HG02642 (cell line): ENCODE results near the gene LRRIQ3.
A peak's percentile ranks its signal among the peaks of the same experiment; 100 is the strongest.
"Not testable (repeated sequence)": the region's sequence is repeated elsewhere in the genome, so short reads cannot be mapped to it uniquely, and the experiment has no call there.

ENCODE experiments used
- ATAC-seq: cut with Tn5 transposase; IDR thresholded peaks from one replicate; pipeline ENCODE4 v1.9.1; 2021; ENCODE audit warnings: mild to moderate bottlenecking; ENCODE audit not compliant: unreplicated experiment, poor library complexity

Gene LRRIQ3

DNA sequence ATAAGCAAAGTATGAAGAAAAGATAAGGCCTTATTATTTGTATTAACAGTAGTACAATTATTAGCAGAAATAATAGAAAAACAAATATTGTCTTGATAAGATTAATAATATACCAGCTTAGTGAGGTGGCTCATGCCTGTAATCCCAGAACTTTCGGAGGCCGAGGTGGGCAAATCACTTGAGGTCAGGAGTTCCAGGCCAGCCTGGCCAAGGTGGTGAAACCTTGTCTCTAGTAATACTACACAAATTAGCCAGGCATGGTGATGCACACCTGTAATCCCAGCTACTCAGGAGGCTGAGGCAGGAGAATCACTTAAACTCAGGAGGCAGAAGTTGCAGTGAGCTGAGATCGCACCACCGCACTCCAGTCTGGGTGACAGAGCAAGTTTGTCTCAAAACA, 80.6 kb downstream of the LRRIQ3 start:
- ATAC-seq: not testable (repeated sequence)

DNA sequence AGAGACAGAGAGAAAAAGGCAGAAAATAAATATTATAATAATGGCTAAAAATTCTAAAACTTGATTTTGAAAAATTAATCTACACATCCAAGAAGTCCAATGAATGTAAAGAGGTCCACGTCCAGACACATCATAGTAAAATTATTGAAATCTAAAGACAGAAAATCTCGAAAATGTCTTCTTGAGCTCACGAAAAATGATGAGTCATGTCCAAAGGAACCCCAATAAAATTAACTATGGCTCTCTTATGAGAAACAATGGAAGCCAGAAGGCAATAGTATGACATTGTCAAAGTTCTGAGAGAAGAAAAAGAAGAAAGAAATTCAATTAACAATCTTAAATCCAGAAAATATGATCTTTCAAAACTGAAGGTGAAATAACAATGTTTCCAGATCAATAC, 84.6 kb downstream of the LRRIQ3 start:
- no peak for ATAC-seq

- no peak for ATAC-seq
Observed at GRCh38 chr1:74107394-74107793, 90.6 kb downstream of the LRRIQ3 start.

DNA sequence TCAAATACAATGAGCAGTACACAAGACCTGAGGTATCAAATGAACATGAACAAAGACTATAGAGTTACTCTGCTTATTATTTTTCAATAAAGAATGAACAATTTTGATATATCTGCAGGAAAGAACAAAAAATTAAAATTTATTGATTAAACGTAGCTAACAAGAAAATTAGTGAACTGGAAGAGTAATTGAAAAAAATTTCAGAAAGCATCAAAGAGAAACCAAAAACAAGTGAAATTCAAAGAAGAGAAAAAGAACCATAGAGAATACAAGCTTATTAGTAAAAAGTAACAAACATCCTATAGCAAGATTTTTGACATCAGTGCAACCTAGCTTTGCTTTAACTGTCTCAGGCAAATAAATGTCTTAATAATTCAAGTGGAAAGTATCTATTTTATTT, 106.6 kb downstream of the LRRIQ3 start:
- ATAC-seq: no peak

GRCh38 chr1:74083128-74083527, 114.8 kb downstream of the LRRIQ3 start:
- ATAC-seq: no peak

GRCh38 chr1:74065081-74065480, 132.9 kb downstream of the LRRIQ3 start:
- no peak for ATAC-seq

DNA sequence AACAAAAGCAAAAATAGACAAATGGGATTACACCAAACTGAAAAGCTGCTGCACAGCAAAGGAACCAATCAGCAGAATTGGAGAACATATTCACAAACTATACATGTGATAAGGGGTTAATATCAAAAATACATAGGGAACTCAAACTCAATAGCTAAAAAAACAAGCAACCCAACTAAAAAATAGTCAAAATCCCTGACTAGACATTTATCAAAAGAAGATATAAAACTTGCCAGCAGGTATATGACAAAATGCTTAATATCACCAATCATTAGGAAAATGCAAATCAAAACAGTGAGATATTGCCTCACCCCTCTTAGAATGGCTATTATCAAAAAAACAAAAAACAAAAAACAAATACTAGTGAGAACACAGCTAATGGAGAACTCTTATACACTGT, 140.3 kb downstream of the LRRIQ3 start:
- no peak for ATAC-seq

GRCh38 chr1:74053407-74053806, 144.6 kb downstream of the LRRIQ3 start:
- no peak for ATAC-seq

GRCh38 chr1:74050386-74050785, 147.6 kb downstream of the LRRIQ3 start:
- no peak for ATAC-seq

GRCh38 chr1:74038042-74038441, 159.9 kb downstream of the LRRIQ3 start:
- ATAC-seq: no peak

DNA sequence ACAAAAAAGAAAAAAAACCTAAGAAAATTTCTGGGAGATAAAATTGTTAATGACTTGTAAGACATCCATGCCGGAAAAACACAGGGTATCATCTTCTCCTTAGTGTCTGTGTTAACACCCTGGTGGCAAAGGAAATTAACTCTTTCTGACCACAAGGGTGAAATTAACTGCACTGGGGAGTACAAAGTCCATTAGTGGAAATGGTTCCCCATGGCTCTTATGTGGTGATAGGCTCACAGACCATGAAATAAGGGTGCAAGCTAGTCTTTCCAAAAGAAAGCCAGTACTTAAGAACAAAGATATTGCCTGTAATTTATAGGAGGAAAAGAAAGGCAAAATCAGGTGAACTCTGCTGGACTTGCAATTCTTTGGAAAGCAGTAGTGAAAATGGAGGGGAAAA, 185.4 kb downstream of the LRRIQ3 start:
- ATAC-seq: no peak

DNA sequence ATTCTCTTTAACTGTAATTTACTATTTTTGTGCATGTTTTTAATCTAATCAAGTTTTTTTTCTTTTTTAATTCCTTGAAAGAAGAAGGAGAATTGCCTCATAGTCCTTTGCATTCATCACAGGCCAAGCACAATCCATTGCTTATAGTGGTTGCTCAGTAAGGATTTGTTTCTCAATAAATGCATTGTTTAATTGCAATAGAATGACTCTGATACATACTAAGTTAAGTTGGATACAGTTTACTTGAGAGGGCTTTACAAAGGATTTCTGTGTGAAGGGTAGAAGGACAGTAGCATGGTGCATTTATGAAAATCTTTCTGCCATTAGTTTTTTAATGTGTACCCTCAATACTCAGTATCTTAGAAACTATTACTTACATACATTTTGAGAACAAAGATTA, 186.2 kb downstream of the LRRIQ3 start:
- ATAC-seq: no peak

DNA sequence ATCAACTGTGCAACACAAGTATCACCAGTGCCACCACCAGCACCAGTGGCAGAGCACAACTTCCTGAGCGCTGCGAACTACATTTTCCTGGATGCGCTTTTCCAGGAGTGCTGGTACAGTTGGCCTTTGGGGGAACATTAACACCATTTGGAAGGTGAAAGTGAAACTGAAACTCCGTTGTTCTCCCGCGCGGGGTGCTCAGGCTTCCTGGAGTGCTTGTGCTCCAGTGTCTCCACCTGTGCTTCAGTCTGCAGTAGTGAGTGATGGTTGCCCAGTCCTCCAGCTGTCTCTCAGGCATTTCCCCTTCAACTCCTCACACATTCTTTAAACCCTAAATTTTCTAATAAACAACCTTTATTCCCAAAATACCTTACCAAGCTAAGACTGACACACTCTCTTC, 187.8 kb downstream of the LRRIQ3 start:
- no peak for ATAC-seq

DNA sequence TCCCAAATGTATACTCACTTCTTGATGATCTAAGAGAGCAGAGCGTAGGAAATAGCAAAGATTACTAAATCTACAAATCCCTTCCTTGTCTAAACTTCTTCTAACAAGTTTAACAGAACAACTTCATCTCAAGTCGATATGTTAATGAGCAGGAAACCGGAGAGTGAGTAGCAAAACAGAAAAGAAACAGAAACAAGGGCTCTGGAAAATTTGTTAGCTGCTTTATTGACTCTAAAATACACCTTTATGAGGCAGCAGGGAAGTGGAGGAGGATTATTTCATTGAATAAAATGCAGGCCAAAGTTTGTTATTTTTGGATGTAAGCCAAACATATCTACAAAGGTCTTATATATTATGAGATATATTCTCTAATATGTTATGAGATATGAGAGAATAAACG, 192.4 kb downstream of the LRRIQ3 start:
- no peak for ATAC-seq

DNA sequence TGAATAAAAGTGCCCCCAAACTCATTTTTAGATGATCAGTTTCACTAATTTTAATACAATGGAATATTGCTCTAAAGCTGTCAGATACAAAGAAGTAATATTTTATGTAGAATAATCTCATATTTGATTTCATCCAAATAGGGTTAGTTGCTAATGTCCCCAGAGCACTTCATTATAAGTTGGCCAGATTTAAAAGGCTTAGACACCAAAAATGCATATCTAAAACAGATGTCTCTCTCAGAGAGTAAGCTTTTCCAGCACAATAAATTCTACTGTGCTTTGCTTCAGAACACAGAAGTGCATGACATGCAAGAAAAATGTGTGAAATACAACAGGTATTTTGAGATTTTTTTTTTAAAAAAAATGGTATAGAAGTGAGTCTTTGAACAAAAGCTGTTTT, 194.2 kb downstream of the LRRIQ3 start:
- ATAC-seq: no peak

GRCh38 chr1:73998348-73998959, 199.5 kb downstream of the LRRIQ3 start:
- peak; percentile 45 for ATAC-seq

DNA sequence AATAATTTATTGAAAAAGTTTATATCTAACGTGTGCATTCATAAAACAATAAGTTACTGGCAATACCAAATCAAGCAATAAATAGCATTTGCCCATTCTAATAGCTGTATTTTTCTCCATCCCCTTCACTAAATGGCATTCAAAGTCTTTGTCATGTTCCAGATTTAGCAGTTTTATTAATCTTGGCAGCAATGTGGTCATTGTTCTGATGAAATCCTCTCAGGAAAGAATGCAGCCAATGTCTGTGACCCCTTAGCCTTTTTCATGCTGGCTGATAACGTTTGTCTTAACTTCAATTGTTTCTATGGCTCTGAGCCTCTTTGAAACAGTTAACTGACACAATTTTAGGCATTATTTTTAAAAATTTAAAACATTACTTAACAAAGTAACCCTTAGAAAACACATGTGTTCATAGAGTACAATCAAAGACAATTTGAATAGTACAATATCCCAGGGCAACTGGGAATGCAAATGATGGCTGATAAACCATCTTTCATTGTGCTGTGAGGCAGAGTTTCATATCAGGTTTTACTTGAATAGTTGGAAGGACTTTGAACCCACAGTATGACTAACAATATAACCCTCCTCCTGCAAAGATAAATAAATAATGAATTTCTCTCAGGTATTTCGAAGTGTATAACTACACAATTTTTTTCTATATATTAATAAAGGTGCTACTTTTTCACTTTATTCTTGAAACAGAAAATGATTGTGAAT, 217.5 kb downstream of the LRRIQ3 start:
- no peak for ATAC-seq

DNA sequence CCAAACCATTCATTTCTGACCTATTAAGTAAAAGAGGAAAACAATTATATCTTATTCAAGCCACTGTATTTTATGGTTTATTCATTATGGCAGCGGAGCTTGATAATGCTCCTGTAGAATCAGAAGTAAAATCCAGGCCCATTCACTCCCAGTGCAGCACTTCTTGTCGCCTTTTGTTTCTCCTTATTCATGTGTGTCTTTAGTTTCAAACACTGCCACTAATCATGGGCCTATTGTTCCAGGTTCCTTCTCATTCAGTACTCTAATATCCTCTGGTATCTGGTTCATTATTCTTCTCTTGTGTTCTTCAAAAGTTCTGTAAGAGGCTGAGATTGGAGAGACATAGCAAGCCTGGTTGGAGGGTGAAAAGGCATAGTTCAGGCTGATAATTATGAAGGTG, 218.3 kb downstream of the LRRIQ3 start:
- no peak for ATAC-seq

GRCh38 chr1:73978964-73979363, 219.0 kb downstream of the LRRIQ3 start:
- no peak for ATAC-seq
